Measurements from ENCODE around the gene MAP1S. TPM values are rescaled to one million over a fixed set of nuclear protein-coding genes. Genes with fewer than 3 reads are reported as not detected.

Gene MAP1S
- total RNA-seq, 4 donors from 2014 or later, result 17.9 to 35.5 (median 27.9) TPM

Other genes starting within 250 kb of the MAP1S start
- gene SLC27A1, start 249.0 kb upstream of the MAP1S start, total RNA-seq, result 10 to 100 TPM; 25.3 to 40.7 (median 28.1) TPM
- gene PGLS, start 207.8 kb upstream of the MAP1S start, total RNA-seq, result 100 to 1,000 TPM in 2 of 4 donors, 10 to 100 TPM in 2; 71.5 to 138 (median 97.7) TPM
- gene COLGALT1, start 163.8 kb upstream of the MAP1S start, total RNA-seq, result 10 to 100 TPM; 19.3 to 35.9 (median 33.0) TPM
- 1 to 10 TPM in 1 of 4 donors, under 1 TPM in 3; under 0.01 to 2.7 (median 0.21) TPM for gene UNC13A, start 31.1 kb upstream of the MAP1S start, total RNA-seq
- gene FCHO1, start 32.0 kb downstream of the MAP1S start, total RNA-seq, result 1 to 10 TPM in 1 of 4 donors, under 1 TPM in 2, not detected in 1; 0.40 to 1.6 (median 0.67) TPM
- 1 to 10 TPM in 1 of 4 donors, under 1 TPM in 1, not detected in 2; 0.78 to 1.3 TPM for gene B3GNT3, start 75.7 kb downstream of the MAP1S start, total RNA-seq
- gene INSL3, start 102.0 kb downstream of the MAP1S start, total RNA-seq, result under 1 TPM in 2 of 4 donors, not detected in 2; 0.89 to 0.94 TPM
- 10 to 100 TPM in 1 of 4 donors, 1 to 10 TPM in 3; 1.8 to 12.3 (median 5.2) TPM for gene JAK3, start 128.5 kb downstream of the MAP1S start, total RNA-seq
- gene RPL18A, start 140.4 kb downstream of the MAP1S start, total RNA-seq, result 1,000 to 10,000 TPM in 2 of 4 donors, 100 to 1,000 TPM in 2; 718 to 1,678 (median 1,197) TPM
- gene SLC5A5, start 152.5 kb downstream of the MAP1S start, total RNA-seq, result 1 to 10 TPM in 3 of 4 donors, under 1 TPM in 1; 0.34 to 4.3 (median 2.6) TPM
- gene CCDC124, start 213.5 kb downstream of the MAP1S start, total RNA-seq, result 10 to 100 TPM; 35.7 to 65.6 (median 51.9) TPM
- under 1 TPM in 1 of 4 donors, not detected in 3; 0.22 TPM for gene KCNN1, start 247.6 kb downstream of the MAP1S start, total RNA-seq

Data from thyroid gland (tissue), 4 donors.